IPS DF 6.9 (cell line): ENCODE data around the gene YBX2.
A peak's percentile ranks its signal among the peaks of the same experiment; 100 is the strongest.

Experiments used
- DNase-seq: peaks from one replicate; pipeline ENCODE4 v3.0.0-alpha.2; 2013; ENCODE audit warnings: low read depth, low spot score
- H3K27ac ChIP-seq: one replicate; pipeline ENCODE4 v1.5.1; 2013; ENCODE audit warnings: low read length, control low read depth
- H3K27me3 ChIP-seq: 2 replicates; pipeline ENCODE4 v1.6.1; 2013; ENCODE audit warnings: mild to moderate bottlenecking, low read length; ENCODE audit not compliant: control insufficient read depth, insufficient read depth
- H3K36me3 ChIP-seq: 2 replicates; pipeline ENCODE4 v1.6.1; 2013; ENCODE audit warnings: low read length; ENCODE audit not compliant: control insufficient read depth, insufficient read depth
- H3K4me1 ChIP-seq: 2 replicates; pipeline ENCODE4 v1.6.1; 2013; ENCODE audit warnings: low read length; ENCODE audit not compliant: control insufficient read depth, insufficient read depth
- H3K4me3 ChIP-seq: 2 replicates; pipeline ENCODE4 v1.5.1; 2013; ENCODE audit warnings: mild to moderate bottlenecking, low read length
- H3K9me3 ChIP-seq: 2 replicates; pipeline ENCODE4 v1.6.1; 2013; ENCODE audit warnings: low read length, inconsistent platforms; ENCODE audit not compliant: control insufficient read depth, insufficient read depth
- WGBS: extraction: QIAGEN DNeasy Blood & Tissue Kit; methylation state at CpG from one replicate; pipeline ENCODE4 v1.1.7; 2013; ENCODE audit warnings: mixed read lengths, missing lambda C conversion rate; ENCODE audit not compliant: insufficient read length, insufficient coverage; 5-methylcytosine and 5-hydroxymethylcytosine counted together

The YBX2 gene

DNA sequence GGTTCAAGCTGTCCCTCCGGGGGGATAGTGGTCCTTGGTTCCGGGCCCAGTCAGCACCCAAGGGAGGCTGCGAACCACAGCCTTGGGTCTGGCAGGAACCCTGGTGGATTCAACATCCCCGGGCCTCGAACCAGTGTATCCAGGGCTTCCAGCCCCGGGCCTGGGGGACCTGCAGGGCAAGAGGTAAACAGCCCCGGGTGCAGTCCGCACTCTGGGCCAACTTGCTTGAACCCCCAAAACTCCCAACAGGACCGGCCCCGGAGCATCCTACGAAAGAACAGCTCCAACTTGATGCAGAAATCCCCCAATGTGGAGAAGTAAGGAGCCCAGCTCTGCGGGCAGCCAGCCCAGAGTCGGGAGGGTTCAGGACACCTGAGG is 36.2 kb upstream of the YBX2 start:
- DNase-seq, result no peak
- peaks cover 3% of the 10 kb centered on the region; the same call in 1 of the 2 replicates for H3K36me3 ChIP-seq
- H3K27ac ChIP-seq, result no peak overlapping the region
- peak overlapping the region; percentile 72; the same call in 1 of the 2 replicates for H3K4me3 ChIP-seq
- WGBS, result no CpG with 5 or more reads among the region's 13 CpGs
- H3K27me3 ChIP-seq, result no peaks in the 10 kb centered on the region
- H3K4me1 ChIP-seq, result peaks cover 2% of the 10 kb centered on the region; the same call in 1 of the 2 replicates
- H3K9me3 ChIP-seq, result no peaks in the 10 kb centered on the region

GRCh38 chr17:7329997-7330637 is 35.7 kb upstream of the YBX2 start:
- peak overlapping the region; percentile 72; the same call in 1 of the 2 replicates for H3K4me3 ChIP-seq
- H3K27ac ChIP-seq, result no peak overlapping the region
- WGBS, result no CpG with 5 or more reads among the region's 34 CpGs
- H3K4me1 ChIP-seq, result peaks cover 2% of the 10 kb centered on the region; the same call in 1 of the 2 replicates
- H3K9me3 ChIP-seq, result no peaks in the 10 kb centered on the region
- peaks cover 3% of the 10 kb centered on the region; the same call in 1 of the 2 replicates for H3K36me3 ChIP-seq
- peak; percentile 72 for DNase-seq
- H3K27me3 ChIP-seq, result no peaks in the 10 kb centered on the region

GRCh38 chr17:7329374-7329996 is 35.0 kb upstream of the YBX2 start:
- no peaks in the 10 kb centered on the region for H3K9me3 ChIP-seq
- no CpG with 5 or more reads among the region's 43 CpGs for WGBS
- no peak overlapping the region for H3K27ac ChIP-seq
- DNase-seq, result peak; percentile 99
- peaks cover 6% of the 10 kb centered on the region for H3K36me3 ChIP-seq
- no peaks in the 10 kb centered on the region for H3K27me3 ChIP-seq
- H3K4me3 ChIP-seq, result peak overlapping the region; percentile 72; the same call in 1 of the 2 replicates
- peaks cover 2% of the 10 kb centered on the region; the same call in 1 of the 2 replicates for H3K4me1 ChIP-seq

GRCh38 chr17:7328840-7329373 is 34.5 kb upstream of the YBX2 start, which contains the start of gene NEURL4:
TSS of gene NEURL4 (minus strand) at chr17:7329335. CDS start at chr17:7329312, 23 bp downstream.
- Histone ChIP-seq H3K27me3 (no peaks in the 10 kb centered on the region), H3K36me3 (peaks cover 7% of the 10 kb centered on the region), H3K9me3 (no peaks in the 10 kb centered on the region), H3K27ac (no peak within 1 kb of the TSS), H3K4me1 (peaks cover 2% of the 10 kb centered on the region; the same call in 1 of the 2 replicates), H3K4me3 (peak within 1 kb of the TSS; percentile 72; the same call in 1 of the 2 replicates)
- no CpG with 5 or more reads among the region's 50 CpGs for WGBS
- DNase-seq, result no peak

- H3K36me3 ChIP-seq, result peaks cover 16% of the 10 kb centered on the region
- no peaks in the 10 kb centered on the region for H3K27me3 ChIP-seq
- no peak for DNase-seq
- H3K4me3 ChIP-seq, result no peak overlapping the region
- no peak overlapping the region for H3K27ac ChIP-seq
- H3K9me3 ChIP-seq, result no peaks in the 10 kb centered on the region
- no CpG with 5 or more reads among the region's 1 CpG for WGBS
- H3K4me1 ChIP-seq, result peaks cover 2% of the 10 kb centered on the region; the same call in 1 of the 2 replicates
Measured at GRCh38 chr17:7328009-7328408, 33.6 kb upstream of the YBX2 start.

- Histone ChIP-seq H3K9me3 (no peaks in the 10 kb centered on the region), H3K4me1 (peaks cover 2% of the 10 kb centered on the region; the same call in 1 of the 2 replicates), H3K36me3 (peaks cover 21% of the 10 kb centered on the region), H3K27me3 (no peaks in the 10 kb centered on the region), H3K27ac (no peak overlapping the region), H3K4me3 (no peak overlapping the region)
- no peak for DNase-seq
- WGBS, result no CpG with 5 or more reads among the region's 17 CpGs
Measured at GRCh38 chr17:7327501-7327900, 33.1 kb upstream of the YBX2 start.

GRCh38 chr17:7327056-7327455 is 32.6 kb upstream of the YBX2 start:
- Histone ChIP-seq H3K4me1 (peaks cover 2% of the 10 kb centered on the region; the same call in 1 of the 2 replicates), H3K27ac (no peak overlapping the region), H3K27me3 (no peaks in the 10 kb centered on the region), H3K36me3 (peaks cover 25% of the 10 kb centered on the region), H3K4me3 (no peak overlapping the region), H3K9me3 (no peaks in the 10 kb centered on the region)
- DNase-seq, result no peak
- no CpG with 5 or more reads among the region's 7 CpGs for WGBS

GRCh38 chr17:7326186-7326585 is 31.7 kb upstream of the YBX2 start:
- Histone ChIP-seq H3K9me3 (no peaks in the 10 kb centered on the region), H3K27me3 (no peaks in the 10 kb centered on the region), H3K4me1 (peaks cover 2% of the 10 kb centered on the region; the same call in 1 of the 2 replicates), H3K27ac (no peak overlapping the region), H3K36me3 (peaks cover 33% of the 10 kb centered on the region), H3K4me3 (no peak overlapping the region)
- no CpG with 5 or more reads among the region's 11 CpGs for WGBS
- no peak for DNase-seq

GRCh38 chr17:7325031-7325528 is 30.6 kb upstream of the YBX2 start:
- H3K27me3 ChIP-seq, result no peaks in the 10 kb centered on the region
- no peaks in the 10 kb centered on the region for H3K9me3 ChIP-seq
- H3K36me3 ChIP-seq, result peaks cover 42% of the 10 kb centered on the region
- no peak overlapping the region for H3K27ac ChIP-seq
- no peak overlapping the region for H3K4me3 ChIP-seq
- no CpG with 5 or more reads among the region's 19 CpGs for WGBS
- no peak for DNase-seq
- no peaks in the 10 kb centered on the region for H3K4me1 ChIP-seq

GRCh38 chr17:7324438-7324779 is 30.0 kb upstream of the YBX2 start:
- Histone ChIP-seq H3K9me3 (no peaks in the 10 kb centered on the region), H3K27me3 (no peaks in the 10 kb centered on the region), H3K4me1 (no peaks in the 10 kb centered on the region), H3K4me3 (no peak overlapping the region), H3K27ac (no peak overlapping the region), H3K36me3 (peaks cover 42% of the 10 kb centered on the region)
- WGBS, result no CpG with 5 or more reads among the region's 3 CpGs
- DNase-seq, result no peak
